NCI-H748 treated with DMSO at 0.1 percent for 48 hours (cell line): ENCODE data around the gene RIMBP2.
"Not testable (repeated sequence)": the region's sequence is repeated elsewhere in the genome, so short reads cannot be mapped to it uniquely, and the experiment has no call there.

Experiments used
- DNase-seq: peaks from one replicate; lab custom pipeline; 2025; lab: John Stamatoyannopoulos, UW

Gene RIMBP2

DNA sequence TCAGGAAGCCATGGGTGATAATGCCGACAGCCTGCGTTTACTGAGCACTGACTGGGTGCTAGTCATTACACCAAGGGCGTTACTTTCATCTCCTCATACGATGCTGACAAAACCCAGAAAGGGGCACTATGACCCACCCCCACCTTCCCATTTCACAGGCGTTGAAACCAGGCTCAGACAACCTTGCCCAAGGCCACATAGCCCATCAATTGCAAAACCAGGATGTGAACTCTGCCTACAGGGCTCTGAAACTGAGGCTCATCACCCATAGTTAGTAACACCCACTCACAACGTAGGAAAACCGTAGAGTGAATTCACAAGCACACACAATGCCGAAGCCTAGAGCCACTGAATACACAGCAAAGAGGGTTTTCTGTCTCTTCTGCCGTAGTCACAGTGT lies 119.9 kb downstream of the RIMBP2 start:
- DNase-seq, result no peak

DNA sequence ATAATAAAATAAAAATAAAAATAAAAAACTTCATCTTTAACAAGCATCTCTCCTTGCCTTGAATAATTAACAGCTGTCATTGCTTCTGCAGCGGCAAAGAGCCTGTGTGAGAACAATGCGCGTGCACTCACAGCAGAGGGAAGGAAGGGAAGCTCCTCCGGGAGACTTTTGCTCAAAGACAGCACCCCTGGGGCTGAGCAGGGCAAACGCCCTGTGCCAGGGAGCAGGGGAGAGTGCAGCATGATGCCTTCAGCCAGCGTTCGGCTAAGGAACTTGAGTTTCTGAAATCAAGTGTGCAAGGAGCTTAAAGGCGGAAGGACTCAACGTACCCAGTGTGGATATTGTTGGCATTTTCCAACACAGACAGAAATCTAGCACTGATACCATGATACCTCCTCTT lies 120.5 kb downstream of the RIMBP2 start:
- DNase-seq, result no peak

DNA sequence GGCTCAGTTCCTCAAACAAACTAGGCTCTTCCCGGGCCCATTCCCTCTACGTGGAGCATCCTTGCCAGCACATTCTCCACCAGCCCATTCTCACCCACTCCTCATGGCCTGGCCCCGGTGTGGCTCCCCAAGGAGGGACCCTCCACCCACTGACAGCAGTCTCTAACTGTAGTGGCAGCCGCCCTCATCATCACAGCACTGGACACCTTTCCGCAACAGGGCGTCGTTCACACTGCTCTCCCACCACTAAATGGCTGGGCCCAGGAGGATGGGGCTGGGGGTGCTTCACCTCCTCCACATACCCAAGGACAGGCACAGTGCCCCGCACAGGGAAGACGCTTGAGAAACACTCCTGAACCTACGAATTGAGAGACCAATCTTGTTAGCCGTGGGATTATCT lies 123.0 kb downstream of the RIMBP2 start:
- no peak for DNase-seq

DNA sequence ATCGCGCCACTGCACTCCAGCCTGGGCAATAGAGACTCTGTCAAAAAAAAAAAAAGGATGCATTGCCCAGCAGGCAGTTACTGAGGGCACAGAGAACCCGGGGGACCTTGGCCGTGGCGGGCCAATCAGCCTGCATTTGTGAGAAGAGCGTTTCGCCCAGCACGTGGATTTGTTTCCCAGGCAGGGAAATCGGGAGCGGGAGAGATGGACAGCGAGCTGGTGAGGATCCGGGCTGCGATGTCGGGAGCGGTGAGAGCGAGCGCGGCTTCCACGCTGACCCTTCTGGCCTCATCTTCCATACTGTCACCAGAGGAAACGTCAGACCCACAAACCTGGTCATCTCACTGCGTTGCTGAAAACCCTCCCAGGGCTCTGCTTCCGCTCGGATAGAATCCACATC lies 123.5 kb downstream of the RIMBP2 start:
- DNase-seq, result no peak

DNA sequence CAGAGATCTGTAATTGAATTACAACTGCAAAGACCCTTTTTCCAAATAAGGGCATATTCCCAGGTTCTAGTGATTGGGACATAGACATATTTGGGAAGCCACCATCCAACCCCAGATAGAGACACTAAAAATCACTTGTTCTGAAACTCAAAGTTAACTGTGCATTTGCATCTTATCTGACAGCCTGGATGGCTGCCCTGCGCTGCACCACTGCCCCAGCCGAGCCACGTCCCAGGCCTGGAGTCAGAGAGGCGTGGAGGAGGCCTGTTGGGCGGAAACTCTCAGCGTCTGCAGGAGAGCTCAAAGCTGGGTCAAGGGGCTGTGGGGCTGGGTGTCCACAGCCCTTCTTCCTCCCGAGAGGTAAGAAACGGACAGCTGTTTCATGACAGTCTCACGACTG lies 124.4 kb downstream of the RIMBP2 start:
- no peak for DNase-seq

DNA sequence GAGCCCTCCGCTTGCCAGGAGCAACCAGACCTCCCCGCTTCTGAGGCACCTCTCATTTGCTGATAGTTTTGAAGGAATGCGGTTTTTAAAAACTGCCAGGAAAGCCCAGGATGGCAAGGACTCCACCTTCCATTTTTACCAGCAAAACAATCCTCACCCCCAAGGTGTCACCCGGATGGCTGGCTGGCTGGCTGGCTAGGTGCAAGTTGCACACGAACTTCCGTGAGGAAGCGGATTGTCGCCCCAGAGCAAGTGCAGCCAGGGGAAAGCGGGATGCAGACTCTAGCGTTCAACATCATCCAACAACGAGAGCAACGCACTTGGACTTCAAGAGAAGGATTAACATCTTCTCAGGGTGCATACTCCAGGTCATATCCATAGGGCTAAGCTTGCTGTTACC lies 125.4 kb downstream of the RIMBP2 start:
- DNase-seq, result no peak

DNA sequence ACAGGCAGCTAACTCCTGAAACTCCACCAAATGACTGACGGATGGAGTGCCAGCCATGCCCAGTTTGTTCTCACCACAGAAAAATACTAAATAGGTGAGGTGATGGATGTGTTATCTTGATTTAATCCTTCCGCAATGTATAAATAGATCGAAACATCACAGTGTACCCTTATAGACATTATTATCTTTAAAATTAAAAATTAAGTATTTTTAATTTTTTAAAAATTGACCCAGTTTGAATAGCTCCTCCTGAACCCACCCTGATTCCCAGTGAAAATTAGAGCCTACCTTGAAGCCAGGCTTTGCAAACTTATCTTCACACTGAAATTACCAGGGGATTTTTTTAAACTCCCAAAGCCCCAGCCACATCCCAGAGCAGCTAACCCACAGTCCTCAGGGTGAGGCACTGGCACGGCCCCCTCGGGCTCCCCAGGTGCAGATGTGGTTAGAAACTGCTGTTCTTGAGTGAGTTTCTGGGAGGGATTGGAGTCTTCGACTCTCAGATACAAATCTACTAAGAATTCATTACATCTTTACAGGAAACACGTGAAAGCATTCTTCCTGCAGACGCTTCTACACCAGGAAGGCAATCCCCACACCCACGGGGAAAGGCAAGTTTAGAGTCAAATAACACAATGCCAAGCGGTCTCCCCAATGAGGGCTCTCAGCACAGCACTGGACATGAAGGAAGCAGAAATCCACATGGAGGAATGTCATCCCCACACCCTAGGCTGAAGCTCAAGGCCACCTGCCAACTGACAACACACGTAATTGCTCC lies 126.4 kb downstream of the RIMBP2 start:
- DNase-seq, result no peak

DNA sequence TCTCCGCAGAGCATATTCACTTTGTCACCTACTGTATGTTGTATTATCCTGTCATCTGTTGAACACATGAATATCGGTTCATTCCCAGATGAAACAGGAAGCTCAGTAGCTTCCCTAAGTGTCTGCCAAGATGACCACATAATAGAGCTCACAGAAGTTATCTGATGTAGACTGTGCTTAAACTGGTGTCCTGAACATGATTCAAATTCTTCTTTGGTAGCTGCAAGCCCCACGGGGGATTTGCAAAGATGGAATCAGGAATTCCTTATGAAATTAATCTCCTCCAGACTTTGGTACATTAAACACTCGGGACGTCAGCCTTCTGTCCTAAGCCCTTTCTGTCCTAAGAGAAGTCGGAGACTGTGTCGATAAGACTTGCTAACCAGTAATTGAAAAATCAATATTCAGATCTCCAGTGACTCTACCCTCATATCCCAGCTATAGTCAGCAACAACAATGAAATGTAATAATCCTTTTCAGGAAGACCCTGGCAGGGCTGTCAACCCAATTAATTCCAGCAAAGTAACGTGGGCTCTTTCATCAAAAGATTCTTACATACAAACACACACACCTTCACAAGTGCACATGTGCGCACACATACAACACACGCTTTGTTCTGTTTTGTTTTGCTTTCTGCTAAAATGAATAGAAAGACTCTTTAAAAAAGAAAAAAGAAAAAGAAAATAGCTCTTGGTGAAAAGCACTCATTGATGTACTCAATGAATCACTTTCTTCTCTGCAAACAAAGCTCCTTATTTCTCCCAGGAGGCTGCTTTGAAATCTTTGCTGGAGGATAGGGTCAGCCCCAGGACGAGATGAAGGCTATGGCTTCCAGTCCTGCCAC lies 127.2 kb downstream of the RIMBP2 start:
- DNase-seq, result no peak

DNA sequence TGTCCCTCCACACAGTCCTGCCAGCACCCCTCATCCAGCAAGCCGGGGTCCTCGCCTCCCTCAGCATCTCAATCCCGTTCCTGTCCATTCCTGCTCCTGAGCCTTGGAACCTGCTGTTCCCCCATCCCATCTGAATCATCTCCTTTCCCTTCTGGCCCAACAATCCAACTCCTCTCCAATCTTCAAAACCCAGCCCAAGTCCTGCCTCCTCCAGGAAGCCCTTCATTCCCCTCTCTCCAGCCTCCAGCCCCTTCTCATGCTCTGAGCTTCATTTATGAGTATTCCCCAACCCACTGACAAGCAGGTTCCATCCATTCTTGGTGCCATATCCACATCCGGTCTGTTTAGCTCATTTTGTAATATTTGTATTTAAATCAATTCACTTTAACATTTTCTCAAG lies 128.1 kb downstream of the RIMBP2 start:
- DNase-seq, result no peak

DNA sequence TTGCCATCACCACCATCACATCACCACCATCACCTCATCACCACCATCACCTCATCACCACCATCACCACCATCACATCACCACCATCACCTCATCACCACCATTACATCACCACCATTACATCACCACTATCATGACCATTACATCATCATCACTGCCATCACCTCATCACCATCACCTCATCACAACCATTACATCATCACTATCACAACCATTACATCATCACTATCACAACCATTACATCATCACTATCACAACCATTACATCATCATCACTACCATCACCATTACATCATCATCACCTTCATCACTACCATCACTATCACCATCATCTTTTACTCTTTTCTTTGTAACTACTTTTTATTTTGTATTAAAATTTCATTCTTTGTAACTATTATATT lies 131.6 kb downstream of the RIMBP2 start:
- not testable (repeated sequence) for DNase-seq

DNA sequence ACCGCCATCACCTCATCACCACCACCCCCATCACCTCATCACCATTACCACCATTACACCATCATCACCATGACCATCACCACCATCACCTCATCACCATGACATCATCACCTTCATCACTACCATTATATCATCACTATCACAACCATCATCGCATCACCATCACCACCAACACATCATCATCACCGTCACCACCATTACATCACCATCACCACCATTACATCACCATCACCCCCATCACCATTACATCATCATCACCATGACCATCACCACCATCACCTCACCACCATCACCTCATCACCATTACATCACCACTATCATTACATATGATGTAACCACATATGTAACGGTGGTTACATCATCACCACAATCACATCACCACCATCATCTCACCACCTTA lies 132.3 kb downstream of the RIMBP2 start:
- no peak for DNase-seq

DNA sequence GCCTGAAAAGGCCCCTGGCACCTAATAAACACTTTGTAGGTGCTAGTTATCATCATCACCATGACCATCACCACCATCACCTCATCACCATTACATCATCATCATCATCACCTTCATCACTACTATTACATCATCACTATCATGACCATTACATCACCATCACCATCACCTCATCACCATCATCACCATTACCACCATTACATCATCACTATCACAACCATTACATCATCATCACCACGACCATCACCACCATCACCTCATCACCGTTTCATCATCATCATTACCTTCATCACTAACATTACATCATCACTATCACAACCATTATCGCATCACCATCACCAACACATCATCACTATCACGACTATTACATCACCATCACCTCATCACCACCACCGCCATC lies 132.8 kb downstream of the RIMBP2 start:
- no peak for DNase-seq

DNA sequence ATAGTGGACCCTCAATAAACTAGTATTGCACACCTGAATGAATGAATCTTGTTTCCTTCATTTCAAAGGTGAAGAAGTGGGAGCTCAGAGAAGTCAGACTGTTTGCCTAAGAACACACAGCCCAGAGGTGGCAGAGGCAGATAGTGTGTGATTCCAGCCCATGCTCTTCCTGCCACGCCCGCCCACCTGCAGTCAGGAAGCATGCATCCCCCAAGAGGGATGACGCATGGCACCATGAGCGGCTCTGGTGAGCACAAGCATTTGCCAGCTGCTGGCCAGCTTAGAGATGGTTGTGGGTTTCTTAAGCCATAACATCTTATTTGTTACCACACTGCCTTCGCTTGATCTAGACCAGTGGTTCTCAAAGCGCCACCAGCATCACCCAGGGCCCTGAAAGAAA lies 133.8 kb downstream of the RIMBP2 start:
- no peak for DNase-seq

DNA sequence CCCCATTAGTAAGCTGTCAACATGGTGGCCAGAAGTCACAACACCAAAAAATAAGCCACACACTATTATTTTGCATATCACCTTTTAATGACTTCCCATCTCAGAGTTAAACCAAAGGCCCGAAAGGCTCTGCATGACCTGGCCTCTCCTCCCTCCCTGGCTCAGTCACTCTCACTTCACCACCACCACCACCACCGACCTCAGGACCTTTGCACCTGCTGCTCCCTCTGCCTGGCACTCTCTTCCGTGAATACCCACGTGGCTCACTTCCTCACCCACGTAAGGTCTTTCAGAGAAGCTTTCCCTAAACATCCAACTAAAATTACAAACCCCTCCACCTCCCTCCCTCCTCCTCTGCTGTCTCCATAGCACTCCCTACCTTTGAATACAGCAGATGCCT lies 134.3 kb downstream of the RIMBP2 start:
- DNase-seq, result no peak

DNA sequence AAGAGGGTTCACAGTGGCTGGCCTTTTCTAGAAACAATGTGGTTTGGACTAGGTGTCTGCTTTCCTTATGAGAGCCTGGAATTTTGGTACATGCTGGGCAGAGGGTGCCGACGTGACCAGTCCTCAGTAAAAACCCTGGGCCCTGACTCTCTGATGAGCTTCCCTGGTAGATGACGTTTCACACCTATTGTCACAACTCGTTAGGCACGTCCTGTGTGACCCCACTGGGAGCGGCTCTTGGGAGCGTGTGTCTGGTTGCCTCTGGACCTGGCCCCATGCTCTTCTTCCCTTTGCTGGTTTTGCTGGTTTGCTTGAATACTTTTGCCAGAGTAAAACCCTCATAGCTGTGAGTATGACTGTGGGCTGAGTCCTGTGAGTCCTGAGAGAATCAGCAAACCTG lies 136.9 kb downstream of the RIMBP2 start:
- DNase-seq, result no peak

DNA sequence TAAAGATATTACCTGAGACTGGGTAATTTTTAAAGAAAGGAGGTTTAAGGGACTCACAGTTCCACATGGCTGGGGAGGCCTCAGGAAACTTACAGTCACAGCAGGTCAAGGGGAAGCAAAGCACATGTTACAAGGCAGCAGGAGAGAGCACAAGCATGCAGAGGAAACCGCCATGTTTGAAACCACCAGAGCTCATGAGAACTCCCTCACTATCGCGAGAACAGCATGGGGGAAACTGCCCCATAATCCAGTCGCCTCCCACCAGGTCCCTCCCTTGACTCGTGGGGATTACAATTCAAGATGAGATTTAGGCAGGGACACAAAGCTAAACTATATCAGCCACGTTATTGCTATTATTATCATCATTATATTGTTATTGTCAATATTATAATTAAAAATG lies 138.7 kb downstream of the RIMBP2 start:
- DNase-seq, result no peak

DNA sequence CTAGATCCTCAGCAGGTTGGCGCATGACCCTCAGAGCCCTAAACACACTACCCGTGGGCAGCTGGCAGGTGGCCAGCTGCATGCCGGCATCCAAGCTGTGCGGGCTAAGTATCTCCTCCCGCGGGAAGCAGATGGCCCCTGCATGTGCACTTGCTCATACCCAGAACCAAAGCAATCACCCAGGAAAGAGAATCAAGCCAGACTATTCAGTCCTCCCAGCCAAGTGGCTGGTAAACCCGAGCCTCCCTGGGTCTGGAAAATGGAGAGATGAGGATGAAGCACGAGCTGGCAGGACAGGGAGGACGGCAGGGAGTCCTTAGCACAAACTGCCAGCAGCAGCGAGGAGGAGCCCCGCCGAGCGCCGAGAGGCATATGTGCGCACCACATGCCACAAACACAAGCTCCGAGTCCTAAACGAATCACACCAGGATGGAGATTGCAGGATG lies 139.7 kb downstream of the RIMBP2 start:
- peak; percentile 40 for DNase-seq

DNA sequence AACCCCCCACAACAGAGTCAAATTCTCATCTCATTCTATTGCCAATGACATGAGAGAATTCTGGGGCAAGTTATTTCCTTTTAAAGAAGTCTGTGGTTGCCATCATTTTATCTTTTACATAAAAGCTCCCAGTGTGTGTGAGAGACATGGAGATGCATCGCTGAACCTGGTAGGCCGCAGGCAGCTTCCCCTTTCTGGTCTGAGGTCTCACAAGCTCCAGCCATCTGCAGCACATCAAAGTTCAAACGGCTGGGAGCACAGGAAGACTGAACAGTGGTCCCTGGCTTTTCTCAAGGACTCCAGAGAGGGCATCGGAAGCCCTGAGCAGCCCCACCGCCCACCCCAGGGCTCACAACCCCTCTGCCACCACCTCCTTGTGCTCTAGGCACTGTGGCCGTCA lies 141.7 kb downstream of the RIMBP2 start:
- DNase-seq, result no peak

DNA sequence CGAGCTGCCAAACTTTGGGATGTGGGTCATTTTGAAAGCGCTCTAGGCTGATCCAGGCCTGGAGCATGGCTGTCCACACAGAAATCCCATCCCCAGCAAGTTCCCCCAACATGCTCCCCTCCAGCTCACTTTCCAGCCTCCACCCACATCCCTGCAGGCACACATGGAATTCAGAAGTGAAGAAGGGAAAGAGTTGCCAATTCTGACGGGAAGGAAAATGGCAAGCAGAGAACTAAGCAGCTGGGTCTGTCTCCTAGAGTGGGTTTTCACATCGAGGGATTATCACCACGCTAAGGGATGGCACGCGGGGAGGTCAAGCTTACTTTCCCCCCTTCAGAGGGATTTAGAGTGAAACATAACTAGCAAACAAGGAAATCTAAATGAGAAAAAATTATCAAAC lies 142.3 kb downstream of the RIMBP2 start:
- DNase-seq, result no peak

DNA sequence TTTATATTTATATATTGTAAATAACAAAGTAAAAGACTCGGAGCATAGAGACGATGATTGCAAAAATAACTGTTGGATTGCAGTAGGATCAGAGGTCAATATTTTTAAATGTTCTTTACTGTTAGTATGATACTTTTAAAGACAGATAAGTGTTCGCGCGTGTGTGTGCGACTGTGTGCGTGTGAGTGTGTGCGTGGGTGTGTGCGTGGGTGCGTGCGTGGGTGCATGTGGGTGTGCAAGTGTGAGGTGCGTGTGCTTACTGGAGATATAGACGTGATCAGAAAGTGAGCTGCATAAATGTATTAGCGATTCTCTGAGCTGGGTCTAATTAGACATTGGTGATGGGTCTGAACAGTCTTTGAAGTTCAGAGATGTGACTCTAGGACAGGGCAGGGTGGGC lies 142.9 kb downstream of the RIMBP2 start:
- DNase-seq, result no peak

DNA sequence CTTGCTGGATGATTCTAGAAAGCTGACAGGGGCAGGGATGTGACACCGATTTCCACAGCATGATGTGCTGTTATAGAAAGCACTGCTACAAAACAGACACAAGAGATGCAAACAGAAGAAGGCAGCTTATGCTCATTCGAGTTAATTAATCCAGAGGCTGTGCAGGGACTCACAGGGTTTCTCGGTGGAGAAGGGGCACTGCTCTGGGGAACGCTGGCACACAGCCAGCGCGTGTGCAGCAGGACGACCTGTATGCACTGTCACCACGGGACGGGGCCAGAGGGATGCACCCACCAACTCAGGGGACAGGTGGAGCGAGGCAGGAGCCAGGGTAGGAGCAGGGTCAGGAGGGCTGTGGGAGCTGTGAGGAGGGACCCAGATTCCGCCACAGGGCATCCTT lies 143.5 kb downstream of the RIMBP2 start:
- no peak for DNase-seq

DNA sequence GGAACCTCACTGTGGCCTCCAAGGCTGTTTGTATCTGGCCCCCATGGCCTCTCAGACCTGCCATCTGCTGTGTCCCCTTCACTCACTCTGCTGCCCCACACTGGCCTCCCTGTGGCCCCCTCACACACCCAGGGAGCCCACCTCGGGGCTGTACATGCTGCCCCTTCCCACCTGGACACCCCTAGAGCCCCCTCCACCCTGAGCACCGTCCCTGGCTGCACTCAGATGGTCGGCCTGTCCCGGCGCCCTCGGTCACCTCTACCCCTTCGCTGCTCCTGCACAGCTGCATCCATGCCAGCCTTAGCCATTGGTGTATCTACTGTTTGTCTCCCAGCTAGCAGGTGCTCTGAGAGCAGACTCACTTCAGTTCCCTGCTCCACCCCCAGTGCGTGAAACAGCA lies 144.4 kb downstream of the RIMBP2 start:
- DNase-seq, result no peak

DNA sequence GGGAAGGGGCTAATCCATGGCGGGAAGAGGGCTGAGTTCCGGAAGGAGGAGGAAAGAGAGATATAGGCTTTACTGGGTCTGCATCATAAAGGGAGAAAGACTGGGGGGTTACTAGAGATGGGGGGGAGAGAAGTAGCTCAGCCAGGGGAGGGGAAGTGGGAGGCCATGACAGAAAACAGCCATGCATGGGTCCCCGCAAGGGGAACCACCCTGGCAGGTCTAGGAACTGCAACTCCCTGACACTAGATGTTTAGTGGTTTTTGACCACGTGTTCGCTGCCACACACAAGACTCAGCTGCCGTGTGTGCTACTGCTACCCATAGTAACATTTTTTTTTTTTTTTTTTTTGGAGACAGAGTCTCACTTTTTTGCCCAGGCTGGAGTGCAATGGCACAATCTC lies 145.0 kb downstream of the RIMBP2 start:
- no peak for DNase-seq

DNA sequence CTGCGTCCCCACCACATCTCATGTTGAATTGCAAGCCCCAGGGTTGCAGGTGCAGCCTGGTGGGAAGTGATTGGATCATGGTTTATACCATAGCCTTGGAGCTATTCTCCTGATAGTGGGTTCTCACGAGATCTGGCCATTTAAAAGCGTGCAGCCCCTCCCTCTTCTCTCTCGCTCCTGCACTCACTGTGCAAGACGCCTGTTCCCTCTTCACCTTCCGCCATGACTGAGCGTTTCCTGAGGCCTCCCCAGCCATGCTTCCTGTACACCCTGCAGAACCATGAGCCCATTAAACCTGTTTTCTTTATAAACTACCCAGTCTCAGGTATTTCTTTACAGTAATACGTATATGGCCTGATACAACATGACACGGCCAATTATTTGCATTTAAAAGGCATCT lies 146.6 kb downstream of the RIMBP2 start:
- DNase-seq, result no peak
